NCI-H2107 treated with DMSO at 0.1 percent for 48 hours (cell line): ENCODE measurements around the gene PGBD4.
"Not testable (repeated sequence)": the region's sequence is repeated elsewhere in the genome, so short reads cannot be mapped to it uniquely, and the experiment has no call there.

ENCODE experiments used
- DNase-seq: peaks from one replicate; lab custom pipeline; 2025; ENCODE audit not compliant: unreplicated experiment; lab: John Stamatoyannopoulos, UW

Gene PGBD4

DNA sequence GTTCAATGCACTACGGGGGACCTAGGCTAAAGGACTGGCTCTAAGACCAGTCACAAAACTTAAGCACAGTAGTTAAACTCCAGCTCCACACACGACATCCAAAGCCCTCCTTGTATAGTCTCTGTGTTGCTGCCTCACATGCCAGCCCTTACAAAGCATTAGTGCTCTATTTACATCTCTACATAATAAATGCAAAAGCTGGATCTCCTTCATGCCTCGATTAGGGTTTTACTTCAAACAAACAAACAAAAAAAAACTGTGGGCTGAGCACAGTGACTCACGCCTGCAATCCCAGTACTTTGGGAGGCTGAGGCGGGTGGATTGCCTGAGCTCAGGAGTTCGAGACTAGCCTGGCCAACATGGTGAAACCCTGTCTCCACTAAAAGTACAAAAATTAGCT lies 9.6 kb downstream of the PGBD4 start:
- DNase-seq: no peak

DNA sequence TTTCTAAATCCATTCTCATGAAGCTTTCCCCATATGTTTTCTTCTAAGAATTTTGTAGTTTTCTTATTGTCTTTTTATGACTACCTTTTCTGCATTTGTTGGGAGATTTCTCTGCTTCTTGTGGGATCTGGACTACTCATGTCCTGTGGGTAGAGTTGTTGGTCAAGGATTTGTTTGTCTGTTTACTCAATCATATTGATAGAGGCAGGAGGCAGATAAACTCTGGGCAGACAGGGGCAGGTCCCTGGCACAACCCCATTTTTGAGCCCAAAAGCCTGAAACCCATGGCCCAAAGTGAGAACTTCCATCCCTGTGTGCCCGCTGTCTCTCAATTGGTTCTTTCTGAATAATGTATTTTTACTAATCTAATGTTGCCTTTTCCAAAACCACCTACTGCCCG lies 12.3 kb downstream of the PGBD4 start:
- DNase-seq: no peak

DNA sequence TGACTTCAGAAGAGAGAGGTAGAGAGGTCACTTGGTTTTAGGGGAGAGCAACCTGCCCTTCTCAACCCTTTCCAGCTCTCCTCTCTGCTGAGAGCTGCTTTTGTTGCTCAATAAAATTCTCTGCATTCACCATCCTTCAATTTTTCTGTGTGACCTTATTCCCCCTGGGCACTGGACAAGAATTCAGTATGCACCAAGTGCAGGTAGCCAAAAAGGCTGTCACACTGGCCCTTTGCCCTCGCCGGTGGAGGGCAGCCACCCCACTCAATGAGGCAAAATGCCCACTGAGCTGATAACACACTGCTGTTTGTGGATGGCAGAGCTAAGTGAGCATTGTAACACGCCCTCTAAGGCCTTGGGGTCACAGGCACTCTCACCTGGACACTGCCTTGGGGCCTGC lies 12.9 kb downstream of the PGBD4 start:
- DNase-seq: no peak

DNA sequence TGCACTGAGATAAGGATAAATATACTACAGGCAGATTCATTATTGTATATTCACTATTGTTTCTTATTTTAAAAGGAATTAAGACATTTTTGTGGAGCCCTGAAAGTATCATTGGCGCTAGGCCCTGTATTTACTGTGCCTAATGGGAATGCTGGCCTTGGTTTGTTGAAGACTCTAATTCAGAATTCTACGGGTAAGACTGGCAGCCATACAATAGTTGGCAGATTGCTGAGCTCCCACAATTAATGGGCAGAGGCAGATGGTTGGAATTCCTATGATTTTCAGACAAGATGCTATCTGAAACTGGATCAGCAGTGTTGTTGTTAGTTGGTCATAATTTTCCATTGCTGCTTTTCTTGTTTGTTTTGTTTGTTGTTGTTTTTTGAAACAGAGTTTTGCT lies 14.7 kb downstream of the PGBD4 start:
- no peak for DNase-seq

DNA sequence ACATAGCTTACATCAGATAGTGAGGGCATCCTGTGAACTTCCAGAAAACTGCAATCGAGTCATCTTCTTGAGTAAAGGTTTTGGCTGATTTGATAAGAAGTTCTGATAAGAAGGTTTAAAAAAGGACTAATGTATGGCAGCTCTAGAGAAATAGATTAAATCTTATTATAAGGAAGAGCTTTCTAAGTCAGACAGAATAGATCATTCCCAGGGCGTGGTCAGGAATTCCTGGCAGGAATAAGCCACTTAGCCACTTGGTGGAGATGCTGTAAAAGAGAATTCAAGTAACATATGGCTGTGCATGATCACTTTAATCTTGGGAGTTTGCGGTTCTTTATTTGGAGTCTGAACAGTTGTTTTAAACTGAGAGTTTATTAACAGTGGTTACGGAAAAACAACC lies 17.4 kb downstream of the PGBD4 start:
- no peak for DNase-seq

DNA sequence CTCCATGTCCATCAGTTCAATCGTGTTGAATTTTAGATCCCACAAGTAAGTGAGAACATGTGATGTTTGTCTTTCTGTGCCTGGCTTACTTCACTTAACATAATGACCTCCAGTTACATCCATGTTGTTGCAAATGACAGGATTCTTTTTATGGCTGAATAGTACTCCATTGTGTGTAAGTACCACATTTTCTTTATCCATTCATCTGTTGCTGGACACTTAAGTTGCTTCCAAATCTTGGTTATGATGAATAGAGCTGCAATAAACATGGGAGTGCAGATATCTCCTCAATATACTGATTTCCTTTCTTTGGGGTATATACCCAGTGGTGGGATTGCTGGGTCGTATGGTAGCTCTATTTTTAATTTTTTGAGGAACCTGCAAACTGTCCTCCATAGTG lies 18.5 kb downstream of the PGBD4 start:
- not testable (repeated sequence) for DNase-seq

DNA sequence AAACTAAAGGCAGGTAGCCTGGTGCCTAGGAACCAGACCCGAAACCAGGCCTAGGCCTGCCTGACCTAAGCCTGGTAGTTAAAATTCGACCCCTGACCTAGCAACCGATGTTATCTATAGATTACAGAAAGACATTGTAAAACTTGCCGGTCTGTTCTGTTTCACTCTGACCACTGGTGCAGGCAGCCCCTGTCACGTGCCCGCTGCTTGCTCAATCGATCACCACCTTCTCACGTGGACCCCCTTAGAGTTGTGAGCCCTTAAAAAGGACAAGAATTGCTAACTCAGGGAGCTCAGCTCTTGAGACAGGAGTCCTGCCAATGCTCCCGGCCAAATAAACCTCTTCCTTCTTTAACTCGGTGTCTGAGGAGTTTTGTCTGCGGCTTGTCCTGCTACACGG lies 19.9 kb downstream of the PGBD4 start:
- not testable (repeated sequence) for DNase-seq

DNA sequence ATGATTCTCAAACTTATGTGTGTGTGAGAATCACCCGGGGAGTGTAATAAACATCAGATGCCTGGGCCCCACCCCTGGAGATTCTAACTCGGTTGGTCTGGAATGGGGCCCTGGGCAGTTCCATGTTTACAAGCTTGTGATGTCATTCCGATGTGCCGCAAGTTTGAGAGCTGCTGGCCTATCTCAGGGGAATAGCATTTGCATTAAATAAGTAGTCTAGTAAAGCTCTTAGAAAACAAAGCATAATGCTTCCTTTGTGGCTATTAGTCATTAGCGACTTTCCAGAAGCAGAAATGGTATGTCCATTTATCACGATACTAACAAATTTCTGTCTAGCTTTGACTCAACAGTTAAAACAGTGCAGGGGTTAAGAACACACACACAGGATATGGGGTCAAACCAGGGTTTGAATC lies 20.9 kb downstream of the PGBD4 start:
- no peak for DNase-seq

DNA sequence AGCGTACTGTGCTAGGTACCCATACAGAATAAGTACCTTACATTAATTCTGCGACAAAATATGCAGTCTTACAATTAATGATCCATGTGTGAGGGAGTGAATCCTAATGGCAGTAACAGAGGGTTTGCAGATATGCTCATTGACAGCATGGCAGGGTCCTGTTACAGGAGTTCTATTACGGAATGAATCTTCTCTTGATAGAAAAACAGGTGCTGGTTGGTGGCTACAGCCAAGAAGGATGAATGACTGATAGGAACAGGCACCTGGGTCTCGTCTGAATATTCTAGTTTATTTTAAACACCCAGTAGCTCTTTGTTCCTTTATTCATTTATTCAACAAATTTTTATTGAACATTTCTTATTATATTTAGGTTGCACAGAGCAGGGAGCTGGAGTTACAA lies 22.8 kb downstream of the PGBD4 start:
- DNase-seq: no peak

DNA sequence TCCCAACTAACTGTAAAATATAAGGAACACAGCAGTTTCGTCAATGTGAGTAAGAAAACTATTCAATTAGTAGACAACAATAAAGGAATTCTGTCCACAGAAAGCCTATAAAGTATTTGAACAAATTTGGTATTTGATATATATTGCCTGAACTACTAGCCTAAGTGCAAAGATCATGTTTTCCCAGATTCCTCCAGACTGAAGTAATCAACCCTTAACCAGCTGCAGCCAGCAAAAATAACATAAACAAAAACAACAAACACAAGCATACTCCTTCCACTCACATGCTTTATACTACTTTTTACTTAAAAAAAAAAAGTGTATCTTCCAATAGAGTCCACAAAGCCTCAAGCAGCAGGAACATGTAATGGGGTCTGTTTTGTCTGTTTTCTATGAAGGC lies 24.1 kb downstream of the PGBD4 start:
- no peak for DNase-seq

DNA sequence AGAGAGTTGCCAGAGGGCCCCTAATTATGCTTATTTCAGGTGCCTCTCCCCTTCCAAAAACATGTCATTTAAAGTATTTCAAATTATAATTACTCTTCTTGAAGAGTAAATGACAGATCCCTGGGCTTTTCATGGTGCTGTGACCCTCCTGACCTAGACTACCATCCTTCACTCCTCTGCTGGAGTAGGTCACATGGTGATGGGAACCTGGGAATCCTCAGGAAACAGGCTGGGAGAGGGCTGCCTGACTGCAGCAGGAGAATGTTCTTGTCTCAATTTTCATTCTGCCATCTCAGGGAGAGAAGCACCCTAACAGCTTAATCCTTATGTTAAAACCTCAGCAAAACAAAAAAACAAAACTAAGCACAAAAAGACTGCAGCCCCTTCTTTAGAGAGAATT lies 24.6 kb downstream of the PGBD4 start:
- DNase-seq: no peak

DNA sequence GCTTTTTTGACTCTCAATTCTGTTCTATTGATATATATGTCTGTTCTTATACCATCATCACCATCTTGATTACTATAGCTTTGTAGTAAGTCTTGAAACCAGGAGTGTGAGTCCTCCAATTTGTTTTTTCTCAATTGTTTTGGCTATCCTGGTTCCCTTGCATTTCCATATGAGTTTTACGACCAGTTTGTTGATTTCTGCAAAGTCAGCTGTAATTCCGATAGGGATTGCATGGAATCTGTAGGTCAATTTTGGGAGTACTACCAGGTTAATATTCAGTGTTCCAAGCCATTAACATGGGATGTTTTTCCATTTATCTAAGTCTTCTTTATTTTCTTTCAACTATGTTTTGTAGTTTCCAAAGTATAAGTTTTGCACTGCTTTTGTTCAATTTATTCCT lies 27.0 kb downstream of the PGBD4 start:
- DNase-seq: no peak

DNA sequence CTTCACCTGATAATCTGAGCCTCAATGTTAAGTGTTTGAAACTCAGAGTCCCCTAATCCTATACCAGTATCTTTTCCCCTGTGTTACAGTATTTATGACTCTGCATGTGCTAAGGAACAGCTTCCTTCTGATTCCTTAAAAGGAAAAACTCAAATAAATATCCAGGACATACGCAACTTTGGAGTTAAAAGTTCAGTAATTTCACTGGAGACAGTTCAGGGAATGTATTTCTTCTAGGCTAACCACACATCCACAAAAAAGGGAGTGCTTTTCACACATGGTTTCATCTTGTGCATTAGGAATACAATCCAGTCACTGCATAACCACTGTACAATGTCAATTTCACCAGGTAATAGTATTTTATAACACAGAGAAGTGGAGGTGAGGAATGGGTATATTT lies 31.0 kb downstream of the PGBD4 start:
- DNase-seq: no peak

DNA sequence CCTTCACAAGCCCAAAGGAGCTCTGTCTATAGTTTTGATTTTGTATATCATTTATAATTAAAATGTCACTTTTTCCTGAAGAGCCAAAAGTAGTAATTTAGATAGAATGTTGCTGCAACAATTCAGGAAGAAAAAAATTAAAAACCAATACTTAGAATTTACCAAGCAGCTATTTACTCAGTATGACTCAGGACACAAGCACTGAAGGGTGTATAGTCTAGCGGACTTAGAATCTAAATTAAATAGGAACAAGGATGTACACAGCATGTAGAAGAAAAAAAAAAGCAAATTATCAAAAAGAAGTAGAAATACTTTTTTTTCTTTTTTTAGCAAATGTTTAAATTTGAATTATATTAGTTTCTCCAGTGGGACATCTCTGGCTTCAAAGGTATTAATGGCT lies 31.6 kb downstream of the PGBD4 start:
- no peak for DNase-seq

DNA sequence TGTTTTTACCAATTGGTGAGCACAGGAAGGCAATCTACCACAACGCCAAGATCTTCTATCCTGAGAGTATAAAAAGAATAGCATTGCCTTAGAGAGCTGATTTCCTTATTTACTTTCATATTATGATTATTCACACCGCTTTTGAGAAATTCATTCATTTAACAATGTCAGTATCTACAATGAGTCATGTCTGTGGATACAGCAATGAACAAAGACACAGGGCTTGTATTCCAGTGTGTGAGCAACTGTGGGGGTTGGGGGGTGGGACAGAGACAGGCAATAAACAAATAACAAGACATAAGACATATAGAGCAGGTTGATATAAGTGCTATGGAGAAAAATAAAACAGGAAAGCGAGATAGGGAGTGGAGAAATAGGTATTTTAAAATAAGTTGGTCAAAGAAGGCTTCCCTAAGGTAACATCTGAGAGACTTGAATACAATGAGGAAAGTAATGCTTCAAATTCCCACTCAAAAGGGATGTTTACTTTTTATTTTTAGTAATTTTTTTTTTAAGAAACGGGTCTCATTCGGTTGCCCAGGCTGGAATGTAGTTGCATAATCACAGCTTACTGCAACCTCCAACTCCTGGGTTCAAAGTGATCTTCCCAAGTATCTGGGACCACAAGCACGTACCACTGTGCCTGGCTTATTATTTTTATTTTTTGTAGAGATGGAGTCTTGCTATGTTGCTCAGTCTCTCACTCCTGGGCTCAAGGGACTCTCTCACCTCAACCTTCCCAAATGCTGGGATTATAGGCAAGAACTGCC lies 45.7 kb downstream of the PGBD4 start:
- no peak for DNase-seq

DNA sequence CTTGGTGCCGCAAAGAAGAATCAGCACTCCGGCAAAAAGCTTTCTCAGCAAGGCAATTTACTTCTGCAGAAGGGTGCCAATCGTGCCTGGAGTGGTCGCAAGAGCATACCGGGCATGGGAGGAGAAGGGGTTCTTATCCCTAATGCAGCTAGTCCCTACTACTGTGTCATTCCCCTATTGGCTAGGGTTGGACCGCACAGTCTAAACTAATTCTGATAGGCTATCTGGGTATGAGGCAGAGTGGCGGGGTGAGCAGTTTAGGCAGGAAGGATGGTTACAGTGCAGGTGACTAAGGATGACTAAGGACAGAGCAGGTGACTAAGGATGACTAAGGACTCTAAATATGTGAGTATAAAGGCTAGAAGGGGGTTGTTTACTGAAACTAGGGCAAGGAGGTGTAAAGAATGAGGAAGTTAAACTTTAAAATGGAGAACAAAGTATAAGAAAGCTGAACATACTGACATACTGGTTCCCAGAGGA lies 52.9 kb downstream of the PGBD4 start:
- DNase-seq: no peak

DNA sequence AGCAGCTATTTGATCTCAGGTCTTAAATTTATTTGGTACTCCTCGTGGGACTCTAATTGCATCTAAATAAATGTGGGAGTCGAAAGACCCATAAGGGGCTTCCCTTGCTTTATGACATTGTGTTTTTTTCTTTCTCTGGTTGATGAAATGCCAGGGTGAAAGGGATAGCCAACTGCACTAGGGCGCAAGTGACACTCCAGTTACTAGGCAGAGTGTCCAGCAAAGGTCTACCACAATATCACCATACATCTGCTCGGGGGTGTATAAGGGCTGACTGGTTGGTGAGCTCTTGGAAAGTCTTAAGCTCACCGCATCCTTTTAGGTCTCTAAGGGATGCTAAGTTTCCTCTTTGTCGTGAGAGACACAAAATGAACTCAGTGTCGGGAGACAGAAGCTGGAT lies 54.0 kb downstream of the PGBD4 start:
- DNase-seq: no peak
